Stimulated activated CD4-positive, alpha-beta T cell treated with anti-CD3 and anti-CD28 coated beads, Interleukin-1b, Interleukin-23, amount 100 ng/mL, for 24 hours (primary cell): Measurements from ENCODE around the gene BRICD5.

ENCODE experiments used
- DNase-seq, 4 experiments: peaks; one replicate each; pipeline ENCODE4 v3.0.0-alpha.2; 2020; ENCODE audit warnings: low read depth in 4 of 4, low spot score in 1 of 4

The BRICD5 gene

DNA sequence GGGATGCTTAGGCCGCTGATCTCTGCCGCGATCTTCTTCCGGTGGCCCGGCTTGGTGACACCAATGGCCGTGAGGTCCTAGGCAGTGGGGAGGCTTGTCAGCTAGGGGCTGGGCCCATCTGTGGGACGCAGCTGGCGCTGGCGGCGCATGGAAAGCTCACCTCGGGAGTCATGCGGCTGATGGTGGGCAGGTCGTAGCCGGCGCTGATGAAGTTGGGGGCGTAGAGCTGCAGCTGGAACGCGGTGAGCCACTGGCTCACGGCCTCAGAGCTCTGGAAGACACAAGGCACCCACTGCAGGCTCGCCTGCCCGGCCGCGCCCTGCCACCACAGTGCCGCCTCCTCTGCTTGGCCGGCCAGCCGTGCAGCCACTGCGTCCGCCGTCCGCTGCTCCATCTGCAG is 27.0 kb downstream of the BRICD5 start:
- DNase-seq = no peak

DNA sequence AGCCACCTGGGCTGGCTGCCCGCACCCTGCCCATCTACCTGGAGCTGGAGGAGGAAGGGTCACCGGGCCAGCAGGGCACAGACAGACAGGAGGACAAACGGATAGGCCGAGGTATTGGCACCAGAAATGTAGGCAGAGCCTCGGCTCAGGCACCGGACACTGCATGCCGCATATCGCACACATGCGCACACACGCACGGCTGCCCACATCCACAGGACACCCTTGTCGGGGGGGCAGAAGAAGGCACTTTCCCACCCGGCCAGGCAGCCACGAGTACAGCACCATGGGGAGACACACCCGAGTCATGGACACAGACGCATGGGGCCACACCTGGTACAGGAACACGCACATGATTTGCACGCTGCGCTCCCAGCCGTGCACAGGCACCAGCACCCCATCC is 28.7 kb downstream of the BRICD5 start:
- no peak for DNase-seq

DNA sequence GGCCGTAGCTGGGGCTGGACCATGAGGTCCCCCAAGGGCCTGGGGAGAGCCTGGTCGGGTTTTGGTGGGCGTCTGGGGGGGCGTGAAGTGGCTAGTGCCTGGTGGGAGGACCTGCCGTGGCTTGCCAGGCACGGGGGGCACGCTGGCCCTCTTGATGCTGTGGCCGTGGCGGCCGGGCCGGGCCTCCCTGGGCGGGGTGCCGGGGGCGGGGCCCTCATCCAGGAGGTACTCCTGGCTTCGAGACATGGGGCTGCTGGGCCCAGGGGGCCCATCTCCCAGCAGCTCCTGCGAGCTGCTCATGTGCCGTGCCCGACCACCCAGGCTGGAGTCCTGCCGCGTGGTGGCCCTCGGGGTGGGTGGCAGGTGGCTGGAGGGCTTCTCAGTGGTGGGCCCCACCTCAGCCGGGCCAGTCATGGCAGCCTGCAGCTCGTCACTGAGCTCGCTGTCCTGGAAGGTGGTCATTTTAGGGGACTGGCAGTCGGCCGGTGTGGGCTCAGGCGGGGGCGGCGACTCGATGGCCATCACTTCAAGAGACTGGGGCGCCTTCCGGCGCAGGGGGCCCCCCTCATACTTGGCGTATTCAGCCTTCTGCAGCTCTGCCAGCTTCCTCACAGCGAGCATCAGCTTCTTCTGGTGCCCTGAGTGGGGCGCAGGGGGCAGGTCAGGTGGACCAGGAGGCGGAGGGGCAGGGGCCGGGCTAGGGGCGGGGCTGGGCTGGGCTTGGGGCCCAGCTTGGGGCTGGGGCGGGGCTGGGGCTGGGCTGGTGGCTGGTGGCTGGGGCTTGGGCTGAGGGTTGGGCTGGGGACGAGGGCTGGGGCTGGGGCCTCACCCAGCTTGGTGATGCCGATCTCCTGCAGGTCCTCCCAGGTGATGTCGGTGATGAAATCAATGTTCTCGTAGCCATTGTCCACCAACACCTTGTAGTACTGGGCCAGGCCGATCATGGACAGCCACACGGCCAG is 29.4 kb downstream of the BRICD5 start:
- no peak for DNase-seq

DNA sequence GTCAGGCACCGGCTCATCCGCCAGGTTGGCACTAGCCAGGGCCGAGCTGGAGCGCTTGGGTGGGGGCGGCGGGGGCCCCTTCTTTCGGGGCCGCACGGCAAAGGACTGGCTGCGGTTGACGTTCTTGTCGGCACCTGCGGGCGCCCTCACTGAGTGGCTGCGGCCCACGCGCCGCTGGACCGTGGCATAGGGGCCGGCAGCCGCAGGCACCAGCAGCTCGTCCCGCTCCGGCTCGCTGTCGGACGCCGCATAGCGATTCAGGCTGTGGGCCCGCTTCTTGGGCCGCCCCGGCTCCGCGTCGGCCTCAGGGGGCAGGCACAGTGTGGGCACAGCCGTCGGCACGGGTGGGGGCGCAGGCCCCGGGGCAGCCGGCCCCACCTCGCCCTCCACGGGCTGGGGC is 30.2 kb downstream of the BRICD5 start:
- no peak for DNase-seq

DNA sequence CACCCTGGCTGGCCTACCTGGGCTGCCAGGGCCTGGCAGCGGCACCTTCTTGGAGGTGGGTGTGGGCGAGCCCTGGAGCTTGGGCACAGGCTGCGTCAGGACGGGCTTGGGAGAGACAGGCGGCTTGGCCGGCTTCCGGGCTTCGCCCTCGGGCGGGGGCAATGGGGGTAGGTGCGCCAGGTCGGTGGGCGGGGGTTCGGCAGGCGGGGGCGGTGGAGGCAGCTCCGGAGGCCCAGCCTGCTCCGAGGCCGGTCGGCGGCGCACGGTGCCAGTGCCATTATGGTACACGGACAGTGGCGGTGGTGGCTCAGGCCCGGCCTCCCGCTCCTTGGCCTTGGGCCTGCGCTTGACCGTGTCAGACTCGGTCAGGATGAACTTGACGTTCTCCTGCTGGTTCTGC is 31.1 kb downstream of the BRICD5 start:
- DNase-seq = no peak

DNA sequence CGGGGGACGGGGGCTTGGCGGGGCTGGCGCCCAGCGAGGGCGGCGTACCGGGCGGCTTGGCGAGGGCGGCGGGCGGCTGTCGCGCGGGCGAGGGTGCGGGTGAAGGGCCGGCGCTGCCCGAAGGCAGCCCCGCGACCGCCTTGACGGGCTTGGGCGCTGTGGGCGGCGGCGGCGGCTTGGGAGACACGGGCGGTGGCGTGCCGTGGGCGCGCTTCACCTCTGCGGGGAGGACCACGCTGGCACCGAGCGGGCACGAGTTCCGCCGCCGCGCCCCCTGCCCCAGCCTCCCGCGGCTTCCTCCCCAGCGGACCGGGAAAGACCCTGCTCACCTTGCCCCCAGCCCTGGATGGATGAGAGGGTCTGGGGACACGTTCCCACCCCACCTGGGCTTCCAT is 31.6 kb downstream of the BRICD5 start:
- DNase-seq = no peak

DNA sequence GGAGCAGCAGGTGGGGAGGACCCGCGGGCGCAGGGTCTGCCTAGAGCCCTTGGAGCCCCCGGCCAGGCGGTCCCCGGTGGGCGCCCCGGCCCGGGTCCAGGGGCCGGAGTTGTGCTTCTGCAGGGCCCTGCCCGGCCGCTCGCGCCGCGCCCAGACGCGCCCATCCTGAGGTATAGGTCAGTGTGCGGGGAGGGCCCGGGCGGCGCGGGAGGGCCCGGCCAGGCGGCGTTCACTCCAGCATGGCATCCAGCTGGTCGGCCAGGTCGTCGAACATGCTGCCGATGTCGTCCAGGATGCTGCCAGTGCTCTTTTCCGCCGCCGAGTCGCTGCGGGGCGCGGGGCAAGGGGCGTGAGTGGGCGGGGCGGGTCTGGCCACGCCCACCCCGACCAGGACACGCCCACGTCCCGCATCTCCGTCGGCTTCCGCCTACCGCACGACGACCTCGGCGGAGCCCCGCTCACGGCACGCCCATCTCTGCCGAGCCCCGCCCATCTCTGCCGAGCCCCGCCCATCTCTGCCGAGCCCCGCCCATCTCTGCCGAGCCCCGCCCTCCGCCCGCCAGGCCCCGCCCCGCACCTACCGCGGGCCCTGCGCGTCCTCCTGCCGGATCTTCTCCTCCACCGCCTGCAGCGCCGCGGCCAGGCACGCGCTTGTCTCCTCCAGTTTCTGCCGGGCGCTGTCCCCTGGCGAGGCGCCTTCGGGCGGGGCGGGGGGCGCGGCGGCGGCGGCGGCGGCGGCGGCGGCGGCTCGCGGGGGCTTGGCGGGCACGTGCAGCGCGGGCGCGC is 32.1 kb downstream of the BRICD5 start:
- DNase-seq = peak in 1 of 4 experiments; percentile 18

DNA sequence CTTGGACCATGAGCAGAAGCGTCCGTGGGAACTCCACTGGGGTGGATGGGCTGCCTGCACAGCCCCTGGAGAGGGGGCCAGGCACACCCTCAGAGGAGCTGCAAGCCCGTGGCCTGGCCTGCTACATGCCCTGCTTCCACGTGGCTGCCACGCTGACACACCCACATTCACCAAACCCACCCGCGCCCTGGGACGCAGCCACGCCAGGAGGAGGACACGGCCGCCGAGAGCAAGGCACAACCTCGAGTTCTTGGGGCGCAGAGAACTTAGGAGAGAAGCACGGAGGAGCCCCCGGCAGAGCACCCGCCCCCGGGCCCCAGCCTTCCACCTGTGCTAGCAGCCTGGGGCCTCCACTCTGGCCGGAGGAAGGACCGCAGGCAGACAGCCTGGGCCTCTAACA is 33.1 kb downstream of the BRICD5 start:
- no peak for DNase-seq

DNA sequence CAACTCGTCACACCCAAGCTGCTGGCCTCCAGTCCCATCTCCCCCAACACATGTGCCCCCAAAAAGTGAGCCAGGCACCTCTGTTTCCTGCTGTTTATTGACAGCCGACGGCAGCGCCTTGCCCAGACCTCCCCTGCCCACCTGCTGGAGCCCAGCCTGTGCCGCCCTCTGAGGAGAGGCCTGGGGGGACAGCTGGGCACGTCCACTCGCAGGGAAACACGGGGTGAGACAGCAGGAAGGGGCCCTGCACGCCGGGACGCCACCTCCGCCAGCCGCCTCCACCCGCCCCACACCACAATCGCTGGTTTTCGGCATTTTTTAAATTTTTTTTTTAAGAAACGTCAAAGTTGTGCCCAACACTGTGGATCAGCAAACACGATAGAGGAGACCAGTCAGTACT is 33.6 kb downstream of the BRICD5 start:
- DNase-seq = no peak

DNA sequence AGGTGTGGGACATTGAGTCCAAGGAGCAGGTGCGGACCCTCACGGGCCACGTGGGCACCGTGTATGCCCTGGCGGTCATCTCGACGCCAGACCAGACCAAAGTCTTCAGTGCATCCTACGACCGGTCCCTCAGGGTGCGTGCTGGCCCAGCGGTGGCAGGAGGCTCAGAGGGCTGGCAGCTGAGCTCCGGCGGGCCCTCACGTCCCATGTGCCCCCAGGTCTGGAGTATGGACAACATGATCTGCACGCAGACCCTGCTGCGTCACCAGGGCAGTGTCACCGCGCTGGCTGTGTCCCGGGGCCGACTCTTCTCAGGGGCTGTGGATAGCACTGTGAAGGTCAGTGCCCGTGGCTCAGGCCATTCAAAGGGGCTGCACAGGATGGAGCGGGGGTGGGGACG is 34.6 kb downstream of the BRICD5 start:
- no peak for DNase-seq

DNA sequence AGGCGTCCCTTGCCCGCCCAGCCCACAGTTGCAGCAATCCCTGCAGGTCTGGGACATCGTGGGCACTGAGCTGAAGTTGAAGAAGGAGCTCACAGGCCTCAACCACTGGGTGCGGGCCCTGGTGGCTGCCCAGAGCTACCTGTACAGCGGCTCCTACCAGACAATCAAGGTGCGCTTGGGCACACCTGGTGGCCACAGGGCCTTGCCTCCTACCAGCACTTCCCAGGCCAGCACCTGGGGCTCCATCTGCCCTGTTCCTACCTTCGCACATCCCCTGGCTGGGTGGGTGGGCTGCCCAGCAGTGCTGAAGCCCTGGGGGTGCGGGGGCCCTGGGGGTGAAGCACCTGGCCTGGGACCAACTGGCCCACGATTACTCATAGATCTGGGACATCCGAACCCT is 35.2 kb downstream of the BRICD5 start:
- DNase-seq = no peak

DNA sequence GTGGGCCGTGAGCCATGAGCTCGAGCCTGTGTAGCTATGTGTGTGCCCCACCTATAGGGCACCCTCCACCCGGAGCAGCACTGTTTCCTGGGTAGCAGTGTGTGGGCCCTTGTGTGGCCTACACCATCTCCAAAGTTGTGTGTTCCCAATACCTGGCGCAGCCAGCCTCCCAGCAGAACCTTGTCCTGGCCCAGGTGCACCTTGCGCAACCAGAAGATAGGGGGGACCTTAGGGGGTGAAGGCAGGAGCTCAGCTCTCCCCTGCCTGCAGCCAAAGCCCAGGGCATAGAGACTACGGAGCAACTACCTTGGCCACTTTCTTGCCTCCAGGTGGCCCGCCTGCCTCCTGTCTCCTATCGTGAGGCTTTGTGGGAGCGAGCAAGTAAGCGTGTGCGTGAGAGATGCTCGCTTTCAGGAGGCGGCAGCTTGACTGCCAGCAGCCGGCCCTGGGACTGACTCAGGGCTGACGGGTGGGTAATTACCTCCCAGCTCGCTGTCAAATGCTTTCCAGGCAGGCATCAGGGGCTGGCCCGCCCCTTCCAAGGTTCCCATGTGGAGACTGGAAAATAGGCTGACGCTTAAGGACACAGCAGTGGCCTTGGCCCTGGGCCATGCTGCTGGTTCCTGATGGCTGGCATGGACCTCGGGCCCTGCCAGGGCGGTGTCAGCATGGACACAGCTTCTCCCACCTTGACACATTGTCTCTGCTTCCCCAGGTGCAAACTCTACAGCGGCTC is 36.1 kb downstream of the BRICD5 start:
- DNase-seq = no peak

DNA sequence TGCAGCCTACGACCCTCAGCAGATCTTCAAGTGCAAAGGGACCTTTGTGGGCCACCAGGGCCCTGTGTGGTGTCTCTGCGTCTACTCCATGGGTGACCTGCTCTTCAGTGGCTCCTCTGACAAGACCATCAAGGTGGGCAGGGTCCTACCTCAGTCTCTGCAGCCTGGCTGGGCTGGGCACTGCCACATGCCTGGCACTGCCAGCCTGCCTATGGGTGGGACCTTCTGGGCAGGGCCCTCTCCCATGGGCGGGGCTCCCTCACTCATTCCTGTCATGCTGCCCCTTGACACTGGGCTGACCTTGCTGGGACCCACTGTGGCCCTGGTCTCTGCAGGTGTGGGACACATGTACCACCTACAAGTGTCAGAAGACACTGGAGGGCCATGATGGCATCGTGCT is 36.7 kb downstream of the BRICD5 start:
- DNase-seq = no peak

DNA sequence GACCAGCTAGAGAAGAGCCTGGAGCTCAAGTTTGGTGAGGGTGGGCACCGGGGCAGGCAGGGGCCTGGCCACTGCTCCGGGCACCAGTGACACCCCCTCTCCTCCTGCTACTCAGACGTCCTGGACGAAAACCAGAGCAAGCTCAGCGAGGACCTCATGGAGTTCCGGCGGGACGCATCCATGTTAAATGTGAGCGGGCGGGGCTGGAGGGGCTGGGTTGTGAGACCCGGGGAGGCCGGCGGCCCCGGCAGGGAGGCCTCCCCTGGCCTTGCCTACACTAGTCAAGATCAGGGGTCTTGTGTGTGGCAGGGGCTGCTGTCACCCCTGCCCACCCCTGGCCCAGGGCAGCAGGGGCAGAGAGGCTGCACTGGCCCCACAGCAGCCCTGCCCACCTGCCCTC is 37.3 kb downstream of the BRICD5 start:
- DNase-seq = no peak

DNA sequence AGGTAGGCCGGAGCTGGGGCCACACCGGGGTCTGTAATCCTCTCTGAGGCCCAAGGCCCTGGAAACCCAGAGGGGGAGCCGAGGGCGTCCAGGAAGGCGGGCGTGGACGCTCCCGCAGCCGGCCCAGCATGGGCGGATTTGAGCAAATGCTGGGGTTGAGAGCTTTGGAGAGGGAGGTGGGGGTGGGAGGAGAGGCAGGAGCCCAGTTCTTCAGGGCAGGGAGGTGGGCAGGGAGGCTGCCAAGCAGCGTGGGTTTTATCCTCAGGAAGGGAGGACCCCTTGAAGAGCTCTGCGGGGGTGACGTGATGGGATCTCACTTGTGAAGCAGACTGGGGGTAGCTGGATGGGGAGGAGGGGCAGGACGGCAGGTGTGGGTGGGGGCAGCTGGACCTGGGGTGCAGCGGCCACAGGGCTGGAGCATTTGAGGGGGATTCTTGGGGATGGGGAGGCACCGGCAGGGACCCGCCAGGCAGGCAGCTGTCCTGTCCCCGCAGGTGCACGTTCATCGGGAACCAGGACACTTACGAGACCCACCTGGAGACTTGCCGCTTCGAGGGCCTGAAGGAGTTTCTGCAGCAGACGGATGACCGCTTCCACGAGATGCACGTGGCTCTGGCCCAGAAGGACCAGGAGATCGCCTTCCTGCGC is 37.9 kb downstream of the BRICD5 start:
- no peak for DNase-seq

DNA sequence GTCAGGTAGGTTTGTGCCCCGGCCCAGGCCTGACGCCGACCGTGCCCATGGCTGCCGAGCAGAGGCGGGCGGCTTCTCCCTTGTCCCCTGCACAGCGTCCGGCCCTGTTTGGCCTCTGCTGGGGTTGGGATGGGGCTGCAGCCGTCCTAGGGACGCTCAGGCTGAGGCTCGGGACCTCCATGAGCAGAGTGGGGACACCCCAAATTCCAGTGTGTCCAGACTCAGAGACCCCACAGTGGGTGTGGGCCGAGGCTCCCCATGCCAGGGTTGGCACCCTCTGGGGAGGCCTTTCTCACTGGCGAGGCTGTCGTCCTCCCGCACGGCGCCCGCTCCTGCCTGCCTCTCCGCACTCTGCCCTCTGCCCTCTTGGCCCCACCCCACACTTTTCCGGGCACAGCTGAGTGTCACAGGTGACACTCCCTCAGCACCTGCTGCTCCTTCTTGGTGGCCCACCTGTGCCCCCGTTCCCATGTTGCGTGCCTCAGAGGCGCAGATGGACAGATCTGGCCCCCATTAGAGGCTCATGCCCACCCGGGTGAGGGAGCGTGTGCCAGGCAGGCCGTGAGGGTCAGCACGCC is 39.0 kb downstream of the BRICD5 start:
- DNase-seq = no peak

DNA sequence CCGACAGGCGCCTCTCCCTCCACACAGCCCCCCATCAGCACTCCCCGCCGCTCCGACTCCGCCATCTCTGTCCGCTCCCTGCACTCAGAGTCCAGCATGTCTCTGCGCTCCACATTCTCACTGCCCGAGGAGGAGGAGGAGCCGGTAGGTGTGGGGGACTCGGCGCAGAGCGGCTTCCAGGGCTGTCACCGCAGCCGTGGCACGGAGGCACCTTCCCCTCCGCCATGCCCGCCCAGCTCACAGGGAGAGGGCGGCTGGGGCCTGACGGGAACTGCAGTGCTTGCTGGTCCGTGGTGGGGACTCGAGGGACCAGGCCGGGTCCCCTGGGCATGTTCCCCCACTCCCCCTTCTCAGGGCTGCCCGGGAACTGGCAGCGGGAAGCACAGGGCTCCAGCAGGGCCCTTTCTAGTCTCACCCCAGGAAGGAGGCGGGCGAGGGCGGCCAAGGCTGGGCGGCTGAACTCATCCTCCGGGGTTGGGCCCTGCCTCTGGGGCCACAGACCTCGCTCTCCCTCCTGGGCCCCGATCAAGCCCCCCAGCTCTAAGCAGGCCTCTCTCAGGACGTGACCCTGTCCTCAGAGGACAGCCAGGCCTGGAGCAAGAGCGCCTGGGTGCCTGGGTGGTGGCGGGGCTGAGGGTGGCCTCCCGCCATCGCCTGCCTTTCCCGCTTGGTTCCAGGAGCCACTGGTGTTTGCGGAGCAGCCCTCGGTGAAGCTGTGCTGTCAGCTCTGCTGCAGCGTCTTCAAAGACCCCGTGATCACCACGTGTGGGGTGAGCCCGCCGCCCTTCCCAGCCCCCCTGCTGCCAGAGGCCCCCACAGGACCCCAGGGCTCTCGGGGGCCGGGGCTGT is 39.9 kb downstream of the BRICD5 start:
- no peak for DNase-seq

DNA sequence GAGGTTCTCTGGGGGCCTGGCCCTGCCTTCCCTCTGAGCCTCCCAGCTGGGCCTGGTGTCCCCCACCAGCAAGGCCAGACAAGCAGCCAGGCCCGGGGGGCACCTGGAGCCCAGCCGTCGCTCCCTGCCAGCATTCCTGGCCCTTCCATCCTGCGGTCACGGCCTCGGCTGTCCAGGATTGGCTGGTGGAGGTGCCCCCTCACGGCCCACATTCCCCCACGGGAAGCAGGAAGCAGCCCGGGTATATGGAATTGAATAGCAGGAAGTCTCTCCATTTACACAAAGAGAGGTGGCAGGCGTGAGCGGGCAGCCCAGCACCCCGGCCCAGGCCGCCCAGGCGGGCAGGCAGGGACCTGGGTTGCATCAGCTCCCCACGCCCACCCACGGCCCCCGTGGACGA is 40.6 kb downstream of the BRICD5 start:
- no peak for DNase-seq

DNA sequence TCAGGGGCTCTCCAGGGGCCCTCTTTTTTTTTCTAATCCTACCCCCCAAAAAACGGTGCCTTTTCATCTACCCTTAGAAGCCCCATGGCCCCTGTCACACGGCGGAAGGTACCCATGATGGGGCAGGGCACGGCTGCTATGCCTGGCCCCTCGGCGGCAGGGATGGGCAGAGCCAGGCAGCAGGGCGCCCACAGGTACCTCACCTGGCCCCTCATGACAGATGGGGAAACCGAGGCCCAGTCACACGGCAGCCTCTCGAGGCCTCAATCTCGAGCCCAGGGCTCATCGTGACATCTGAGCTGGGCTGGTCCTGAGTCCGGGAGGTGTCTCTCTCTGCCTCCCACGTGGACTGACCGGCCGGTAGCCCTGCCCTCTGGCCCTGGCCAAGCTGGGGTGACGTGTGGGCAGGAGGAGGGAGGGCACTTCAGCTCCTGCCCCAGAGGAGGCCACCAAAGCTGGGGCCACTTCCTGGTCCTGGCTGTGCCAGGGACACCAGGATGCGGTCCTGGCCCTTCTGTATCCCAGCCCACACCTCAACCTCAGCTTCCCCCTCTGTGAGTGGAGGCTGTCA is 43.5 kb downstream of the BRICD5 start:
- no peak for DNase-seq
